GM12874 (cell line): ENCODE results near the gene XPNPEP1.

Experiments
- TF ChIP-seq, protein P1 (sequence below): IDR thresholded peaks from 2 replicates; pipeline ENCODE4 v1.5.1; 2011; ENCODE audit warnings: low read depth, mild to moderate bottlenecking, control low read depth, low read length, moderate library complexity; ENCODE audit not compliant: insufficient read depth

XPNPEP1 gene

DNA sequence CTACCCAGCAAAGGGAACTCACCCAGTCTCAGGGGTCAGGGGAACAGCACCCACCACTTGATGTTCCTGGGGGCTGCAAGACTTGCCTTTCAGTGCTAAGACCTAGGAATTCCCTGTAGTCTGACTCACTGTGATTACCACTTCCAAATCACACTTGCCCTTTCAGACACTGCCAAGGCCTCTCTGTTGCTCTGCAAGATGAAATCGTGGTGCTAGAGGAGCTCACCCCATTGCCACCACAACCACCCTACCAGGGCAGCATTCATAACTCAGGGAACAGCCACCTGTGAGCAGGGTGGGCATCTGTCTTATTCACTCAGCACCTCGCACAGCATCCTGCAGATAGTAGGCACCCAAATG, 36.5 kb downstream of the XPNPEP1 start:
- TF ChIP-seq, protein P1, sequence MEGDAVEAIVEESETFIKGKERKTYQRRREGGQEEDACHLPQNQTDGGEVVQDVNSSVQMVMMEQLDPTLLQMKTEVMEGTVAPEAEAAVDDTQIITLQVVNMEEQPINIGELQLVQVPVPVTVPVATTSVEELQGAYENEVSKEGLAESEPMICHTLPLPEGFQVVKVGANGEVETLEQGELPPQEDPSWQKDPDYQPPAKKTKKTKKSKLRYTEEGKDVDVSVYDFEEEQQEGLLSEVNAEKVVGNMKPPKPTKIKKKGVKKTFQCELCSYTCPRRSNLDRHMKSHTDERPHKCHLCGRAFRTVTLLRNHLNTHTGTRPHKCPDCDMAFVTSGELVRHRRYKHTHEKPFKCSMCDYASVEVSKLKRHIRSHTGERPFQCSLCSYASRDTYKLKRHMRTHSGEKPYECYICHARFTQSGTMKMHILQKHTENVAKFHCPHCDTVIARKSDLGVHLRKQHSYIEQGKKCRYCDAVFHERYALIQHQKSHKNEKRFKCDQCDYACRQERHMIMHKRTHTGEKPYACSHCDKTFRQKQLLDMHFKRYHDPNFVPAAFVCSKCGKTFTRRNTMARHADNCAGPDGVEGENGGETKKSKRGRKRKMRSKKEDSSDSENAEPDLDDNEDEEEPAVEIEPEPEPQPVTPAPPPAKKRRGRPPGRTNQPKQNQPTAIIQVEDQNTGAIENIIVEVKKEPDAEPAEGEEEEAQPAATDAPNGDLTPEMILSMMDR = no peak

DNA sequence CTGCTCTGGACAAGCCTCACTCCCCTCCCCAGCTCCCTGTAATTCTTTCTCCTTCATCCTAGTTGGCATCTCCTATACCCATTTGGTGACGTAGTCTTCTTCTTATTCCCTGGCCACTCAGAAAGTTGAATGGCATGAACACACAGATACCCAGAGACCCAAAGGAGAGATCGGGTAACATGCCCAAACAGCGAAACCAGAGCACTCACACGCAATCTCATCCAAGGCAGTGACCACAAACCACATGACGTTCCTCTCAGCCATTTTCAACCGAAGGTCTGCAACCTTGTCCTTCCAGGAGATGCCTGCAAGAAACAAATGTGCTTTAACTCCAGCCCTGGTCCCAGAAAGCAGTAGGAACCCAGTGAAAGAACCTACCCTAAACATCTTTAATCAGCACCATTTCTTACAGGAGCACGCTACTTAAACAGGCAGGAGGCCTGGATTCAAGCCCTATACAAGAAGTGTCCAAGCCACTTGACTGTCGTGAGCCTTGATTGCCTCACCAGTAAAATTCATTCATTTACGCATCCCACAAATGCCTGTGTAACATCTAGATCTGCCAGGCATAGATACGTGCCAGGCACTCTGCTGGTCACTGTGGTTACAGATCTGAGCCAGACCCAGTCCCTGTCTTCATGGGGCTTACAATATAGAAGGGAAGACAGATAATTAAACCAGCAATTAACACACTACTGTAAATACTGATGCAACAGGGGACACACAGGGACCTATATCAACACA, 37.1 kb downstream of the XPNPEP1 start:
- TF ChIP-seq, protein P1 = no peak

DNA sequence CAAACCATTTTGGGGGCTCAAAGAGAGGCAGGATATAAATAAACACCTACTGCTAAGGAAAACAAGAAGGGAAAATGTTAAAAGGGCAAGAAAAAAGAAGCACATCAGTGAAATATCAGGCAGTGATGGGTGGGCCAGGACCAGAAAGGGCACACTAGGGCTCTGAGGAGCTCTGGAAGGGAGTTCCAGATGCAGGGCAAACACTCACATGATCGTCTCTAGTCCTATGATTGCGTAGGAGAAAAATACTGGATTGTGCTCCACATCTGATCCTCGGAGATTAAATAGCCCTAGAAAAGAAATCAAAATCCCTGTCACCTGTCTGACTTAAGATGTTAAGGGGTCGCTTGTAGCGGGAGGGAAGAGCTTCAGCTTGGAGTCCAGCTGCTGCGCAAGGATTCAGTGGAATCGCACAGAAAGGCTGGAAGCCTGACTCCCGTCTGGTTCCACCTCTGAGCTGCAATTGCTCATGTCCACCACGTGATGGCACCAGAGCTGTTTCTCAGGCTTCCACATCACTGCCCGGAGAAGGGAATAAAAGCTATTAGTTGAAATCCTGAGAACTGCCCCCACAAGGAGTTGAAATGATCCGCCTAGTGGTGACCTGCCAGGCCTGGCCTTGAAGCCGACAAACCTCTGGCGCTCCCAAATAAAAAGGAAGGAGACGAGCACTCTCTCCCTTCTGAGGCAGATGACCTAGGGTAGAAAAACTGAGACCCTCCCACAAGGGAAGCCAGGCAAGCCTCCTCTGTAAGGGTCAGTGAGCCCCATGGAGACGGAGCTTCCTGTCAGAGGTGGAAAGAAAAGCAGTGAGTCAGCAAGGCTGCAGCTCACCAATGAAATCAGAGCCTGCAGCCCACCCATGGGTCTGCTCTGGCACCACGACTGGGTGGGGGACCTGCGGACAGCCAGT, 39.2 kb downstream of the XPNPEP1 start:
- TF ChIP-seq, protein P1 = peak; percentile 88

DNA sequence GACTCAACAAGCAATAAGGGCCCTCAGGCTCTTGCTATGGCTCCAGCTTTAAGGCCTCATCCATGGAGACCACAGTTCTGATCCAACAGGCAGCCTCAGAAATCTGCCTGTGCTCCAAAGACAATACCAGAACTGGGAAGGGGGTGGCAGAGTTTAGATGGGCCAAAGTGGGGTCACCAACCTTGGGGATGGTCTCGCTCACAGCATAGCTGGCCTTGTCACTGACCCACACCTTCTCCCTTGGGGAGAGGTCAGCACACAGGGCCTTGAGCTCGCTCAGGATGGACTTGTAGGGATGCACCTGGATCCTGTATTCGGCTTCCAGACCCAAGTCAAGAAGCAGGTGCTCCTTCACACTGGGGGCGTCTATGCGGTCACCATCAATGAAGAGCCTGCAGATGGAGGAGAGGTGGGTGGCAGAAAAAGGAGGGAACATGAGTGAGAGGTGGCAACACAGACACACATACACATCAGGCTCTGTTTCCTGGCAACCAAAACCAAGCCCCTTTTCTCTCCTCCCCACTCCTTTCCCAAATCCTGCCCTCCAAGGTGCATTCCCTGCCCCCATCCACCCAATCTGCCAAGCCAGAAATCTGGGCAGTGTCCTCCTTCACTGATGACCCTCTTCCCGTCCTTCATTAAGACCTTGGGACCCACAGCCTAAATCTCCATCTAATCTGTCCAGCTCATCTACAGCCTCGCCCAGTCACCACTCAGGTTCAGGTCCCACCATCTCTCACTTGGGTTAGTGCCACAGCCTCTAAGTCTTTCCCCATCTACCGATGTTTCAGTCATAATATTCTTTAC, 40.9 kb downstream of the XPNPEP1 start:
- TF ChIP-seq, protein P1 = no peak

DNA sequence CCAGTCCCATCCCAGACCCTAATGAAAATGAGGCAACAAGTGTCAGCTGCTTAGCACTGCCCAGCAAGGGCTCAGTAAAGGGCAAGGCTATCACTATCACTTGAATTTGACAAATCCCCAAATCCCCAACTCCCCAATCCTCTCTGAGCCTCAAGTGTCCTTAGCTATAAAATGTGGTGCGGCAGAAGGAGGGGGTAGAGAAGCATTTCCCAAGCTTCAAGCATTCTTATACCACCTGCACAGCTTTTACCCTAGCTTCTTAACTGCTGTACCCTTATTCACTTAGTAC, 41.6 kb downstream of the XPNPEP1 start:
- TF ChIP-seq, protein P1 = no peak

DNA sequence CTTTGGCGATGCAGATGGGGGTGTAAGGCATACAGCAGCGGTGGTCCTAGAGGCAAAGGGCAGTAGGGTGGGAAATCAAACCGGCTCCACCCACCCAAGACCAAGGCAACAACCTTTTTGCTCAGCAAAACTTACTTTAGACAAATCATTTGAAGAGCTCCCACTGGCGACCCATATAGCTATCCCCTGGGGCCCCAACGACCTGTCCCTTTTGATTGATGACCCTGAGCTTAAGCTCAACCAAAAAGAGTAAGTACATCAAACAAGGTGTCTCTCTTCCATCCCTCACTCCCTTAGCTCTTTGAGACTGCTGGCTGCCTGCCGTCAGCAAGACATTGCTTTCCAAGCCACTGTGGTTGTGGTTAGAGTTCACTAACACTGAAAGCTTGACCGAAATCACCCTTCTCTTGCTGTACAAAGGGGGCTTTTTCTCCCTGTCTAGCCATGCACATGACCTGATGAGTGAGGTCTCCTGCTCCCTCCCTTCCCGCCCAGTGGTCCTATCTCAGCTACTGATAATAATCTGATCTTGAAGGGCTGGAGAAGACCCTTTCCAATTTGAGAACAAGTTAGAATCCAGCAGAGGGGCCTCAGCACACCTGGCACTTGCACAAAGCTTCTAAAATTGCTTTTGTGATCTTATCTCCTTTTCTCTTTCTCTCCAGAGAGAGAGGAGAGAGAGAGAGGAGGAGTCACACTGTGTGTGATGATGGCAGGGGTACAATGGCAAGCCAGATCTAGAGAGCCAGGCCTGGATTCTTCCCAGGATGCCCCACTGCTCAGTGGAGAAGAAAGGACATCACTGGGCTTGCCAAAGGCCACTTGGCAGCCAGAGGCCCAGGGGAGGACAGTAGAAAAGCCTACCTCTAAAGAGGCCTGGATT, 42.2 kb downstream of the XPNPEP1 start:
- TF ChIP-seq, protein P1 = no peak
